Parietal lobe (tissue), 2 donors: Measurements from ENCODE around the gene BOK. TPM values are rescaled to one million over a fixed set of nuclear protein-coding genes. Genes with fewer than 3 reads are reported as not detected.

Experiments used
- small RNA-seq: library from RNA; depleted of rRNA; stranded (forward); fragments of <200 nt; gene quantifications from one replicate; pipeline ENCODE3, GENCODE V24; 2014; ENCODE audit warnings: low replicate concordance
- total RNA-seq: library from RNA; depleted of rRNA; stranded (reverse); fragments of >200 nt; gene quantifications from one replicate; pipeline ENCODE4 v1.2.3, GENCODE V29; 2014

BOK gene
- total RNA-seq, result 19.4 TPM

GRCh38 chr2:241558532-241559322, at the start of gene BOK:
Gene BOK, plus strand, starts transcription at chr2:241558745. Its CDS starts 739 bp downstream, at chr2:241559484.

Small RNA genes lying within 50 kb of the gene (small RNA-seq; reads per million reads assigned to genes)
- gene RNA5SP122, result not detected

Other genes starting within 250 kb of the BOK start
- gene HDLBP, start 243.1 kb upstream of the BOK start, total RNA-seq, result 209 TPM
- gene SEPTIN2, start 242.8 kb upstream of the BOK start, total RNA-seq, result 340 TPM
- 47.0 TPM for gene FARP2, start 202.5 kb upstream of the BOK start, total RNA-seq
- gene STK25, start 50.2 kb upstream of the BOK start, total RNA-seq, result 209 TPM
- gene THAP4, start 78.4 kb downstream of the BOK start, total RNA-seq, result 22.2 TPM
- 72.6 TPM for gene ATG4B, start 78.9 kb downstream of the BOK start, total RNA-seq
- 14.1 TPM for gene DTYMK, start 128.1 kb downstream of the BOK start, total RNA-seq
- gene ING5, start 143.3 kb downstream of the BOK start, total RNA-seq, result 47.9 TPM
- 11.9 TPM for gene D2HGDH, start 175.9 kb downstream of the BOK start, total RNA-seq
- 1.3 TPM for gene GAL3ST2, start 218.1 kb downstream of the BOK start, total RNA-seq